Esophagus squamous epithelium (tissue), 5 donors: Measurements from ENCODE around the gene ARIH1. TPM values are rescaled to one million over a fixed set of nuclear protein-coding genes. Genes with fewer than 3 reads are reported as not detected.

Experiments
- DNase-seq: peaks from one replicate; lab custom pipeline; 2025; lab: John Stamatoyannopoulos, UW
- H3K27ac ChIP-seq, 4 donors: fragments of 200-600 bp; sonication (generic); one replicate each; pipeline ENCODE4 v1.5.1; 2016 to 2019; ENCODE audit warnings: mild to moderate bottlenecking in 1 of 4
- H3K27me3 ChIP-seq, 4 donors: fragments of 200-600 bp; sonication (generic); 1 replicate in 3 of 4; 2 replicates in 1 of 4; pipeline versions ENCODE4 v1.5.1 to v1.6.0; 2017 to 2021; ENCODE audit warnings: antibody characterized with exemption in 1 of 4
- H3K36me3 ChIP-seq, 3 donors: fragments of 200-600 bp; sonication (generic); one replicate each; pipeline ENCODE4 v1.5.1; 2016 to 2019
- H3K4me1 ChIP-seq, 3 donors: fragments of 200-600 bp; sonication (generic); one replicate each; pipeline ENCODE4 v1.5.1; 2017 to 2019
- H3K4me3 ChIP-seq, 4 donors: fragments of 200-600 bp; sonication (generic); 1 replicate in 3 of 4; 2 replicates in 1 of 4; pipeline ENCODE4 v1.5.1; 2016 to 2019; ENCODE audit warnings: mild to moderate bottlenecking in 2 of 4, moderate library complexity in 1 of 4
- H3K9me3 ChIP-seq, 3 donors: fragments of 200-600 bp; sonication (generic); one replicate each; pipeline ENCODE4 v1.5.1; 2016 to 2019
- POLR2A ChIP-seq, 4 donors: fragments of 450-650 bp; IDR thresholded peaks; one replicate each; pipeline ENCODE4 v1.6.1; 2017; ENCODE audit warnings: antibody characterized with exemption in 4 of 4, mild to moderate bottlenecking in 4 of 4, moderate library complexity in 3 of 4
- WGBS, 2 donors: methylation state at CpG; one replicate each; pipeline ENCODE4 v1.1.5; 2018; 5-methylcytosine and 5-hydroxymethylcytosine counted together
- intact Hi-C: fragments of 100-400 bp; cut with DNase I; formaldehyde crosslinking; loops from one replicate; pipeline ENCODE4 v1.15.0; 2022
- total RNA-seq, 4 donors: library from RNA; depleted of rRNA; stranded (reverse); fragments of >200 nt; gene quantifications; one replicate each; pipeline ENCODE4 v1.1.0, GENCODE V29; 2016
- TF ChIP-seq, protein P1 (sequence below), 6 experiments: fragments of 450-650 bp in 4 of 6; fragments of 200-600 bp in 2 of 6; sonication (generic) in 2 of 6; IDR thresholded peaks; one replicate each; pipeline ENCODE4 v1.5.1; 2016 to 2019; ENCODE audit warnings: antibody characterized with exemption in 6 of 6, mild to moderate bottlenecking in 4 of 6, moderate library complexity in 4 of 6
- donor health status: DM: yes; HTN: yes; CAD: no.

The ARIH1 gene
- total RNA-seq, 4 donors from 2014 or later: 26.2 to 40.1 (median 36.6) TPM

DNA sequence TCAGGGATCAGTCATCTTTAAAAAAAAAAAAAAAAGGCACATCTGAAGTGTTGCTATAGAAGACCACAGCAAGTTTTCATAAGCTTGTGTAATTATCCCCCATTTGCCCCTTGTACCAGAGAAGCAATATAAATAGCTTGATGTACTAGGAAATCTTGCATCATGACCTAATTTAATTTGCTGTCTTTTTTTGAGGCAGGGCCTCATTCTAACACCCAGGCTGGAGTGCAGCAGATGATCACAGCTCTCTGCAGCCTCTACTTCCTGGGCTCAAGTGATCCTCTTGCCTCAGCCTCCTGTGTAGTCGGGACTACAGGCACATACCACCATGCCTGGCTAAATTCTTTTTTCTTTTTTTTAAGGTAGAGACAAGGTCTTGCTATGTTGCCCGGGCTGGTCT lies 88.7 kb downstream of the ARIH1 start:
- DNase-seq: no peak
- no peaks in the 10 kb centered on the region for H3K4me1 ChIP-seq
- TF ChIP-seq, protein P1, sequence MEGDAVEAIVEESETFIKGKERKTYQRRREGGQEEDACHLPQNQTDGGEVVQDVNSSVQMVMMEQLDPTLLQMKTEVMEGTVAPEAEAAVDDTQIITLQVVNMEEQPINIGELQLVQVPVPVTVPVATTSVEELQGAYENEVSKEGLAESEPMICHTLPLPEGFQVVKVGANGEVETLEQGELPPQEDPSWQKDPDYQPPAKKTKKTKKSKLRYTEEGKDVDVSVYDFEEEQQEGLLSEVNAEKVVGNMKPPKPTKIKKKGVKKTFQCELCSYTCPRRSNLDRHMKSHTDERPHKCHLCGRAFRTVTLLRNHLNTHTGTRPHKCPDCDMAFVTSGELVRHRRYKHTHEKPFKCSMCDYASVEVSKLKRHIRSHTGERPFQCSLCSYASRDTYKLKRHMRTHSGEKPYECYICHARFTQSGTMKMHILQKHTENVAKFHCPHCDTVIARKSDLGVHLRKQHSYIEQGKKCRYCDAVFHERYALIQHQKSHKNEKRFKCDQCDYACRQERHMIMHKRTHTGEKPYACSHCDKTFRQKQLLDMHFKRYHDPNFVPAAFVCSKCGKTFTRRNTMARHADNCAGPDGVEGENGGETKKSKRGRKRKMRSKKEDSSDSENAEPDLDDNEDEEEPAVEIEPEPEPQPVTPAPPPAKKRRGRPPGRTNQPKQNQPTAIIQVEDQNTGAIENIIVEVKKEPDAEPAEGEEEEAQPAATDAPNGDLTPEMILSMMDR (IDR thresholded peaks at IDR 0.05): no peak
- no peak for TF ChIP-seq POLR2A (IDR thresholded peaks at IDR 0.05)
- H3K36me3 ChIP-seq: peaks cover 0 to 86% (median 6%) of the 10 kb centered on the region in 3 donors
- H3K4me3 ChIP-seq: no peak overlapping the region
- no peaks in the 10 kb centered on the region for H3K9me3 ChIP-seq
- intact Hi-C loops: no loop called here
- no peak overlapping the region for H3K27ac ChIP-seq
- H3K27me3 ChIP-seq: no peaks in the 10 kb centered on the region
- 96 to 98% methylated on average over 2 of the region's 2 CpGs for WGBS, 2 donors

GRCh38 chr15:72564091-72564490 lies 90.0 kb downstream of the ARIH1 start:
- no peaks in the 10 kb centered on the region for H3K27me3 ChIP-seq
- DNase-seq: no peak
- H3K27ac ChIP-seq: no peak overlapping the region
- intact Hi-C loops: no loop called here
- 75 to 80% methylated on average over 1 of the region's 1 CpG for WGBS, 2 donors
- TF ChIP-seq POLR2A (IDR thresholded peaks at IDR 0.05): no peak
- TF ChIP-seq, protein P1 (IDR thresholded peaks at IDR 0.05): no peak
- peaks cover 0 to 86% (median 6%) of the 10 kb centered on the region in 3 donors for H3K36me3 ChIP-seq
- no peak overlapping the region for H3K4me3 ChIP-seq
- H3K9me3 ChIP-seq: no peaks in the 10 kb centered on the region
- H3K4me1 ChIP-seq: no peaks in the 10 kb centered on the region

GRCh38 chr15:72566973-72567372 lies 92.8 kb downstream of the ARIH1 start:
- H3K4me3 ChIP-seq: no peak overlapping the region
- no peaks in the 10 kb centered on the region for H3K9me3 ChIP-seq
- DNase-seq: no peak
- H3K27ac ChIP-seq: no peak overlapping the region
- peaks cover 5 to 96% (median 10%) of the 10 kb centered on the region in 3 donors for H3K36me3 ChIP-seq
- no peaks in the 10 kb centered on the region for H3K27me3 ChIP-seq
- H3K4me1 ChIP-seq: no peaks in the 10 kb centered on the region
- WGBS, 2 donors: 53 to 75% methylated on average over 1 of the region's 1 CpG
- intact Hi-C loops: no loop called here
- TF ChIP-seq, protein P1 (IDR thresholded peaks at IDR 0.05): no peak
- no peak for TF ChIP-seq POLR2A (IDR thresholded peaks at IDR 0.05)

DNA sequence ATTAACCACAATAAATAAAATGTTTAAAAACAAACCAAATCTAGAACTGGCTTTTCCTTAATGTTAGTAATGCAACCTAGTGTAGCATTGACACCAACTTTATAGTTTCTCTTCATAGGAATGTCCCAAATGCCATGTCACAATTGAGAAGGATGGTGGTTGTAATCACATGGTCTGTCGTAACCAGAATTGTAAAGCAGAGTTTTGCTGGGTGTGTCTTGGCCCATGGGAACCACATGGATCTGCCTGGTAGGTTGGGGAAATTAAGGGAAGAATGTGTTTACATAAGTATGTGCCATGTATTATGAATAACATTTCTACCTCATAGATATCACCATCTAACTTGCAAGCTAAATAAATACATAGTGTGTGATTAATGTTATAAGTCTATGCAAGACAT lies 95.9 kb downstream of the ARIH1 start:
- no peak for TF ChIP-seq POLR2A (IDR thresholded peaks at IDR 0.05)
- TF ChIP-seq, protein P1 (IDR thresholded peaks at IDR 0.05): no peak
- Histone ChIP-seq H3K4me1 (no peaks in the 10 kb centered on the region), H3K9me3 (no peaks in the 10 kb centered on the region), H3K36me3 (peaks cover 5 to 100% (median 11%) of the 10 kb centered on the region in 3 donors), H3K27me3 (no peaks in the 10 kb centered on the region), H3K4me3 (no peak overlapping the region), H3K27ac (no peak overlapping the region)
- DNase-seq: no peak
- WGBS, 2 donors: 80 to 96% methylated on average over 1 of the region's 1 CpG
- intact Hi-C loops: no loop called here

- no peaks in the 10 kb centered on the region for H3K4me1 ChIP-seq
- no peaks in the 10 kb centered on the region for H3K27me3 ChIP-seq
- no peak overlapping the region for H3K4me3 ChIP-seq
- no peak for DNase-seq
- intact Hi-C loops: no loop called here
- WGBS, 2 donors: 93 to 96% methylated on average over 3 of the region's 3 CpGs
- H3K36me3 ChIP-seq: peaks cover 5 to 100% (median 23%) of the 10 kb centered on the region in 3 donors
- peaks cover 0 to 5% (median 0%) of the 10 kb centered on the region in 3 donors for H3K9me3 ChIP-seq
- H3K27ac ChIP-seq: no peak overlapping the region
- TF ChIP-seq, protein P1 (IDR thresholded peaks at IDR 0.05): no peak
- TF ChIP-seq POLR2A (IDR thresholded peaks at IDR 0.05): no peak
These were observed 105.7 kb downstream of the ARIH1 start for GRCh38 chr15:72579814-72580213.
